Stimulated activated CD4-positive, alpha-beta T cell treated with anti-CD3 and anti-CD28 coated beads, Interleukin-2, amount 100 ng/mL, for 4 hours (primary cell): ENCODE results near the gene CRYBA1.

Experiments used
- DNase-seq: peaks from one replicate; pipeline ENCODE4 v3.0.0-alpha.2; 2020; ENCODE audit warnings: low read depth

CRYBA1 gene

DNA sequence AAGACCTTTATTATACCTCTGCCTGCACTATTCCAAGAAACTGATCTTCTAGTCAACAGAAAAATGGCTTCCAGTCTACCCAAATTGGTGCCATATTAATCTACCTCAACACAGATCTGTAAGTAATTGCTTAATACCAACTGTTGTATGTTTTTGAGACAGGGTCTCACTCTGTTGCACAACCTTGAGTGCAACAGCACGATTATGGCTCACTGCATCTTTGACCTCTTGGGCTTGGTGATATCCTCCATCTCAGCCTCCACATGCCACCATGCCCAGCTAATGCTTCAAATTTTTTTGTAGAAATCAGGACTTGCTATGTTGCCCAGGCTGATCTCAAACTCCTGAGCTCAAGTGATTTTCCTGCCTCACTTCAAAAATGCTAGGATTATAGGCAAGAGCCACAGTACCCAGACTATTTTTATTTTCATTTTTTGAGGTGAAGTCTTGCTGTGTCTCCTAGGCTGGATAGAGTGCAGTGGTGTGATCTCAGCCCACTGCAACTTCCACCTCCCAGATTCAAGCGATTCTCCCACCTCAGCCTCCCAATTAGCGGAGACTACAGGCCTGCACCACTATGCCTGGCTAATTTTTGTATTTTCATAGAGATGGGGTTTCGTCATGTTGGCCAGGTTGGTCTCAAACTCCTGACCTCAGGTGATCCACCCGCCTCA is 32.9 kb downstream of the CRYBA1 start:
- DNase-seq: no peak

DNA sequence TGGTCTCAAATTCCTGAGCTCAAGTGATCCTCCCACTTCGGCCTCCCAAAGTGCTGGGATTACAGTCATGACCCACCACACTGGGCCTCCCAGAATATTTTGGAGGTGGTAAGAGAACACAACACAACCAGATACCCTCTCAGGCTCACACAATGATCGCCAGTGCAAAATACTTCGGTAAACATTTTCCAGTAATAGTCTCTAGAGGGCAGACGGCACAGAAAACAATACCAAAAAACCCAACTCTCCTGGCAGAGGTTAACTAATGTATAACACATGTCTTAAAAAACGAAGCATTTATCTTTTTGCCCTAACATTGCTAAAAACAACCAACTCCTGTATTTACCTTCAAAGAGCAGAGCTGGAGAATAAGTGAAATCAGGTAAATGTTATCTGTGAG is 36.8 kb downstream of the CRYBA1 start:
- DNase-seq: no peak

DNA sequence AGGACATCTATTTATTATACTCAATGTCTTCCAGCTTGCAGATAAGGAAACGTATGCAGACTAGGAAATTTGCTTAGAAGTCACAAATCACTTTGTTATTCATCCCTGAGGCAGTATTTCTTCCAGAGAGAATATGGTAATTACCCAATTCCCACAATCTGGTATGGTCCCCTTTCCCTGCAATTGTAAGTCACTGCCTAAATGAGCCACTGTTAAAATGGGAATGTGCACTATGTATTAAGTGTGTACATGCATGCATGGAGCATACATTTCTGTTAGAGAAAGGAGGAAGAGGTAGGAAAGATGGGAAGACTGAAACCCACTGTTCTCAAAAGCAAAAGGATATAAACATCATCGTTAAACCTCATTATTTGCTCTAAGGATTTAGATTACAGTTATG is 37.3 kb downstream of the CRYBA1 start:
- no peak for DNase-seq

DNA sequence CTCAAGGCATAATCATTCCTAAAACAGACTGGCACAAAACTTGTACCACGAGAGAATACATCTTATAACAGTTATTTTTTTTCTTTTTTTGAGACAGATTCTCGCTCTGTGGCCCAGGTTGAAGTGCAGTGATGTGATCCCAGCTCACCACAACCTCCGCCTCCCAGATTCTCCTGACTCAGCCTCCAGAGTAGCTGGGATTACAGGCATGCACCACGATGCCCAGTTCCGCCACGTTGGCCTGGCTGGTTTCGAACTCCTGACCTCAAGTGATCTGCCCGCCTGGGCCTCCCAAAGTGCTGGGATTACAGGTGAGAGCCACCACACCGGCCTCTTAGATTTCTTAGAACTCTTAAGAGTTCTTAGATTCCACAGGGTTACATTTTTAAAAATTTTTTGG is 43.2 kb downstream of the CRYBA1 start:
- DNase-seq: no peak

DNA sequence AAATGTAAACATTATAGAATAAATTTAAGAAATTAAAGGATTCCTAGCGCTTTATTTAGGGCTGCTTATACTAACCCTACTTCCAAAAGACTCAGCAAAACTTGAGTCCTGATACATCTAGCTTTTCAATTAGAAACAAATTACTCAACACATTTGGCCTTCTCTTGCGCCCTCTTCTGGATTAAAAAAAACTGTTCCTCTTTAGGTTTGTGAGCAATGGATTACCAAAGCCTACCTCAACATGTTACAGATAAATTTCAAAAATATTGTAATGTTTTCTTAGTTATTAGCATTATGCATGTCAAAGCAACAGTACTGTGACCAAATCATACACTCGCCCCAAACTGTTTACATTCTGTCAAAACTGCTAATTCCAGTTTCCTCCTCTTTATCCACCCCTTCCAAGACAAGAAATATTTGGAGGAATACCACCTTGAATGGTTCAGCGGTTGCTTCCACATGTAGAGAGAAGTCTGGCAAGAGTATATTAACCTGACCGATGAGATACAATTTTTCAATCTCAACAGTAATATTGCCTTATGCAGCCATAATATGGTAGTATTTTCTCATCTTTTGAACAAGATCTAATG is 44.6 kb downstream of the CRYBA1 start:
- DNase-seq: no peak

DNA sequence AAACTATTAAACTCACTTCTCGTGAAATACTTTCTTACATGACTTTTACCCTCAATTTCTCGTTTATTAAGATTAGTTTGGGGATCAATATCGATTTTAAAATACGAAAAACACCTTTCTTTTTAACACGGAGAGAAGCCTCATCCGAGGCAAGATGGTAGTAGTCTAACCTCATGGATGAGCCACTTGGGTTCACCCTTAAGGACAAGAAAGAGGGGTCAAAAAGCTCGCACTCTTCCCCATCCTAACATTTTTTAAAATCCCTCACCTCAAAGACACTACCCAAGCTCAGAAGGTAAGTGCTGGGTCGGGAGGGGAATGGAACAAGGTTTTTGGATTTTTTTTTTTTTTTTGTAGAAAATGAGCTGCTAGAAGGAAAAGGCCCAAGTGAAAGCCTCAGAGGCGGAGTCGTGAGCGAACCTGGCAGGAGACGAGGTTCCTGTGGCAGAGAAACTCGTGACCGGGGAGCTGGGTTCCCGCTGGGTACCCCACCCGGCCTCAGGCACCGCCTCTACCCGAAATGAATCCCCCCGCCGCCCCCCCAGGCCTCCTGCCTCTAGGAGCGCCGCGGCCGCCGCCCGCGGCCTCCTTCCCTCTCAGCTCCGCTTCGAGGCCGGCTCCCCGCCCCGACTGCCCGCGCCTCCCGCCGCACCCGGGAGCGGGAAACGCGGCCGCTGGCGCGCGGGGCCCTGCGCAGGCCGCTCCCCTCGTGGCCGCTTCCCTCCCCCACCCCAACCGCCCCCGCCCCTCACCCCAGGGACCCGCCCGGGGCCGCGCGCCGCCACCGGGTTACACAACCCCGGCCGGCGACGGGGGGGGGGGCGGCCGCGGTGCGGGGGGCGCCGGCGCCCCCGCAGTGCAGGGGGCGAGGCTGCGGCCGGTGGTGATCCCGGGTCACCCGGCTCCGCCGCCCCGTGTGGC is 45.7 kb downstream of the CRYBA1 start:
- peak; percentile 46 for DNase-seq

DNA sequence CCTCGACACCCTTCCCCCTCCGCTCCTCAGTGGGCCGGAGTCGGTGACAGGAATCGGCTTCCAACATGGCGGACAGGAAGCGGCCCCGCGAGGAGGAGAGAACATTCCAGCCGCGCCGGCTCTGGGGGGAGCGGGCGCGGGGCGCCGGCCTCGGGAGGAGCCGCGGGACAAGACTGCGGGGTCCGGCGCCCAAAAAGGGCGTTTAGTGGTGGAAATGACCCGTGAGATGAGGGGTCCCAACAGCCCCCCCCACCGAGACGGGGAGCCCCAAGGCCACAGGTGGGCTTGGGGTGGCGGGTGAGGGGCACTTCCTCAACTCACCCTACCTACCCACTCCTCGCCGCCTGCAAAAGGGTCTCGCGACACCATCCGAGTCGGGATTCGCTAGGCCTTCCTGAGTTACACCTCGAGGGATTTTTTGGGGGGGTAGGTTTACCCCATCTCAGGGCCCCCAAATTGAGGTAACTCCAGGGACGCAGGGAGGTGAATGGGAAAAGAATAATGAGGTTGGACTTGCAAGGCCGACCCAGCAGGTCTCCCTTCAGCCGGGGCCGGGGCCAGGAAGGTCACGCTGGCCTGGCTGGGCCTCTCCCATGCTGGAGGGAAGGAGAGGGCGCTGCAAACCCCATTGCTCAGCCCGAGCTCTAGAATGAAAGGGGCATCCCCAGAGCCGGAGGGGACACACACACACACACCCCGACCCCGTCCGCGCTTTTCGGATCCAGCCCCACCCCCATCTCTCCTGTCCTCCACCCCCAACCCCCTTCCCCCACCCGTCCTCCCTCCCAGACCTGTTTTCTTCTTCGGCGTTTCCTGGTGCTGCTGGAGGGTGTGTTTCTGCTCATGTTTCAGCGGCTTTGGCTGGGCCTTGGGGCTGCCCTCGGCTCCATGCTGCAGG is 46.6 kb downstream of the CRYBA1 start:
- DNase-seq: peak; percentile 47

DNA sequence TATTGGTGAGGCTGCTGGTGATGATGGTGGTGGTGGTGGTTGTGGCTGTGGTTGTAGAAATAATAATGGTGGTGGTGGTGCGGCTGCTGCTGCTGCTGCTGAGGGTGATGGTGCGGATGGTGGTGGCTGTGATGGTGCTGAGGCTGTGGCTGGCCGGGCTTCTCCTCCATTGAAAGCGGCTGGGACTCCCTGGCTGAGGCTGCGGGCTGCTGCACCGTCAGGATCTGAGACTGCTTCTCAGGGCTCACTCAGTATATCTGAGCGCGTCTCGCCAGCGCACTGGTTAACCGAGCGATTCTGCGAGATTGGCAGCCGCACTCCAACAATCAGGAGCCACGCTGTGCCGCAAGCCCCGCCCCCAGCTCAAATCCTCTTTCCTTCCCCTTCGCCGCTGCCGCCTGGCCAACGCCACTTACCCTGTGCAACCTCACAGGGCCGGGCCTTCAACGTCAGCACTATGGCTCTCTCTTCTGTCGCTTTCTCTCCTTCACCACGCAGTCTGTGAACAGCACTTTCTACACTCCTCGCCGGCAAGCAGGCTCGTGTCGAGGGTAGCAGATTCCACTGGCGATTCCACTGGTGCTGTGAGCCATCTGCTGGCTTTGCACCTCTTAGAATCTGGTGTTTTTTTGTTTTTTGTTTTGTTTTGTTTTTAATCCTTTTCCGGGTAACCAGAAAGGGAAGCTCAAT is 47.4 kb downstream of the CRYBA1 start, which contains the start of gene NUFIP2:
TSS of gene NUFIP2 (minus strand) at position 259 of the 690 bp plus-strand sequence. CDS start at position 170, 89 bp downstream.
- DNase-seq: peak; percentile 96

DNA sequence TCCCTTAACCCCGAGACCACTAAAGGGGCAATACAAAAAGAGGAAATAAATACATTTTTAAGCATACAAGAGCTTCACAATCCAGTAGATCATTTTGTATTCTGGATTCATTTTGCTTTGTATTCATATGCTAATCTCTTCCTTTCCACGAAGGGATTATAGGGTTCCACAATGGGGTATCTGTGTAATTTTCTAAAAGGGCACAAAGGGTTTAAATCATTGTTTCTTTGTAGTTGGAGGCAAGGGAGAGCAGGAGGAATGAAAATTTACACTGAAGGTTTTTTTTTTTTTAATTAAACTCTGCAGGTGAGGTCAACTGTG is 47.9 kb downstream of the CRYBA1 start:
- no peak for DNase-seq

DNA sequence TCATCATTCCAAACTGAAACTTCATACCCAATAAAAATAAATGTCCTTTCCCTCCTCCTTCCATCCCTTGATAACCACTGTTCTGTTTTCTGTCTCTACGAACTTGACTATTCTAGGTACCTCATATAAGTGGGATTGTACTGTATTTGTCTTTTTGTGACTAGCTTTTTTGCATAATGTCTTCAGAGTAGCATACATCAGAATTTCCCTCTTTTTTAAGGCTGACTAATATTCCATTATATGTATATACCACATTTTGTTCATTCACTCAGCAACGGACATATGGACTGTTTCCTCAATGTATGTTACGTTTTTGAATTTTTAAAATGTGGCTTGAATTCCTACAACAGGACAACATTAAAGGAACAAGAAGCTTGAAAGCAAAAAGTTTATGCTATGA is 48.8 kb downstream of the CRYBA1 start:
- DNase-seq: no peak

DNA sequence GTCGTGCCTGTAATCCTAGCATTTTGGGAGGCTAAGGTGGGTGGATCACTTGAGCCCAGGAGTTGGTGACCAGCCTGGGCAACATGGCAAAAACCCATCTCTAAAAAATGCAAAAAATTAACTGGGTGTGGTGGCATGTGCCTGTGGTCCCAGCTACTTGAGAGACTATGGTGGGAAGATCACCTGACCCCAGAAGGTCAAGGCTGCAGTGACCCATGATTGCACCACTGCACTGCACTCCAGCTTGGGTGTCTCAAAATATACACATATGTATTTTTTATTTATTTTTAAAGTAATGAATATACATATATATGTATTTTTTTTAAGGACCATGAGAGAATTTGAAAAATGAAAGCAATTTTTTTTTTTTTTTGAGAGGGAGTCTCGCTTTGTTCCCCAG is 52.4 kb downstream of the CRYBA1 start:
- no peak for DNase-seq

DNA sequence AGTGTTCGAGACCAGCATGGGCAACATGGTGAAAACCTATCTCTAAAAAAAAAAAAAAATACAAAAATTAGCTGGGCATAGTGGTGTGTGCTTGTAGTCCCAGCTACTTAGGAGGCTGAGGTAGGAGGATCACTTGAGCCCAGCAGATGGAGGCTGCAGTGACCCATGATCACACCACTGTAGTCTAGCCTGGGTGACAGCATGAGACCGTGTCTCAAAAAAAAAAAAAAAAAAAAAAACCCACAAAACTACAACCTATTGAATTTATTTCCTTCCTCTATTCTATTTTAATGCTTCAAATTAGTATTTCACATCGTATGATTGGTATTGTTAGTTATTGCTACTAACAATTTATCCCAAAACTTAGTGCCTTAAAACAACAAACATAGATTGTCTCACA is 56.7 kb downstream of the CRYBA1 start:
- no peak for DNase-seq
